ENCODE data around the gene INSYN1.

The INSYN1 gene

DNA sequence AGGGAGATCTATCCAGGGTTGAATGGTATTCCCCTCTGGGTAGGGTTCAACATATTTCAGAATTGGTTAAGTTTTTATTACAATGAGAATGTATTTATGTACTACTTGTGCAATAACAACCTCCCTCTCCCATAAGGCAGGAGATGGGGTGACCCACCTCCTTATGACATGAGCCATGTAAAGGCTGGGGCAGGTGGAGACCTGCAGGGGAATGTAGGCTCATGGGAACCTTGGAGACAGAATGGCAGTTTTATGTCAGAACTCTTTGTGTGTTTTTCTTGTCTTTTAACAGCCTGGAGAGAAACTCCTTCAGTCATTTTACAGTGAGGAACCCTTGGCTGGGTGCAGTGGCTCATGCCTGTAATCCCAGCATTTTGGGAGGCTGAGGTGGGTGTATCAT, 24.6 kb upstream of the INSYN1 start:
- no peak for DNase-seq (ENCODE audit: low read depth in 3 of 3, low spot score in 1 of 3)

DNA sequence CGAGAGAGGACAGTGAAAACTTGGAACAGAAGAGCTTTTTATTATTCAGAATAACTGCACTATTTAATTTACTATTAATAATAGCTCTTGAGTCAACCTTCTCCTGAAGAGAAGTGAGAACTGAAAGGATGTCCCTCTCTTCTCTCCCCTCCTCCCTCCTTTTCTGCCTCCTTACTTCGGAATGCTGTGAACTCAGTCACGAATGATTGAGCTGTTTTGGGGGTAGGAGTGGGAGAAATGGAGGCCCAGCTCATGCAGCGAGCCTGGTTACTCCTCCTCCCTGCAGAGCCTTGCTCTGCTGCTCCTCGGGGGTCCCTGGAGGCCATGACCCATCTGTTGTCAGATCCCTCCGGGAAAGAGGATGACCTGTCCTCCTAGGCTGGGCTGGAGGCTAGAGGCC, 20.3 kb upstream of the INSYN1 start:
- no peak for DNase-seq (ENCODE audit: low read depth in 3 of 3, low spot score in 1 of 3)

DNA sequence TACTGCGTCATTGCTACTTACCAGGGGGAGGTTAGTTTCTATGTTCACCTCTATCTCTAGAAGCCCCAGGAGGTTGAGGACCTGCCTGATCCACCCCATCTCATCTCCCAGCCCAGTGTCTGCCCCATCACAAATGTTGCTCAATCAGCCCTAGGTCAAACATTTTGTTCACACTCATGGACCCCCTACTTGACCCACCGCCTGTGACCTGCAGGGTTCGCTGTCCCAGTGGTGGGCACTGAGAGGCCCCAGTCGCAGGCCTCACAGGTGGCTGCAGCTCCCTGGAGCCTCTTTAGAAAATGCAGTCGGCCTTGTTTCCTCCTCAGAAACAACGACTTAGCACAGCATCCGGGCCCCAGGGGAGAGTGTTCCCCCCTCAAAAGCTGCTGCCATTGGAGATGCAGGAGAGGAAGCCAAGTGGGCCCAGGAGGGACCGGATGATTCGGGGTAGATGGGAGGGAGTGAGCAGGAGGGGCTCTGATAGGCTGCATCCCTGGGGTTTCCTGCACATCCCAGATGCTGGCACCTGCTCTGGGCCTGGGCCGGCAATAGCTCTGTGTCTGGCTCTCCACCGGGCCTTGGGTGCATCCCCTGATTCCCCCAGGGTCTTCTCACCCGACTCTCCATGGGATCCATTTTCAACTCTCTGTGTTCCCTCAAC, 18.4 kb upstream of the INSYN1 start:
- DNase-seq (ENCODE audit: low read depth in 3 of 3, low spot score in 1 of 3): no peak

DNA sequence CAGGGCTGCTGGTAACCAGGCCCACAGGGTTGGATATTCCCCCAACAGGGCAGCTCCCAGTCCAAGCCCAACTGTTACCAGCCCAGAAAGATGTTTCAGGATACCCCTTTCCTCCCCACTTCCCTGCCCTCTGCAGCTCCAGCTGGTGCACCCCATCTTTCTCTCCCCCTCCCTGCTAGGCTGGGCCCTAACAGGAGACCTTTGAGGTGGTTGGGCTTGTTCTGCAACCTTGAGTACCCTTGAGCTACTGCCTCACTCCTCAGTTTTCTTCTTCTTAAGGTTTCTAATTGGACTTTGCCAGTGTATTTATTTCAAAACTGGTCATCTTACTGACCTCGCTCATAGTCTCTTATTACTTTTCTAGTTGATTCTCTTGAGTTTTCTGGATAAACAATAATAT, 16.9 kb upstream of the INSYN1 start:
- DNase-seq (ENCODE audit: low read depth in 3 of 3, low spot score in 1 of 3): no peak

DNA sequence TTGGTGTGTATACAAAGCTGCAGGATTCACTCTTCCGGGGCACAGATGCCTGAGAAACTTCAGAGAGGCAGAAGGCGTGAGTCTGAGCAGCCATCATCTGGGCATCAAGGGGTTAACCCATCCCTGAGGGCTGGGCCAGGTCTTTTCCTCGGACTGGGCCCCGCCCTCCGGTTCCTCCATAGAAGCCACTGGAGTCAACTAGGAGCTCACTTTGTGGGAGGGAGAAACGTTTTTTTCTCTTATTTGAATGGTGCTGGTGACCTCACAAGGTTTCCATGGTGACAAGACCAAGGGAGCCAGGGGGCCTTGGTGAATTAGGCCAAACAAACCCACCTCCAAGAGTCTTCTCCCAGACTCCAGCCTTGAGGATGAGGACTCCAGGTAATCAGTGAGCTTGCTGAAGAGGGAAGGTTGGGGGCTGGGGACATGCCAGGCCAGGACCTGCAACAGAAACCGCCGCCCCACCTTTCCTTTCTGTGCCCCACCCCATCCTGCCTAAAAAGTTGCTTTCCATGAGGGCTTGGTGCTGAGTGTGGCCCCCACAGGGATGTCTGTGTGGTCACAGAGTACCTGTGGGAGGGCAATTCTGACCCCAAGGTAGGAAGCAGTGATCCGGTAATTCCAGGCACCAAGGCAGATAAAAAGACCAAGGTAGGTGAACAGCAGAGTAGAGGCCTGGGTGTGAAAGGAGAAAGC, 14.8 kb upstream of the INSYN1 start:
- DNase-seq (ENCODE audit: low read depth in 3 of 3, low spot score in 1 of 3): no peak

DNA sequence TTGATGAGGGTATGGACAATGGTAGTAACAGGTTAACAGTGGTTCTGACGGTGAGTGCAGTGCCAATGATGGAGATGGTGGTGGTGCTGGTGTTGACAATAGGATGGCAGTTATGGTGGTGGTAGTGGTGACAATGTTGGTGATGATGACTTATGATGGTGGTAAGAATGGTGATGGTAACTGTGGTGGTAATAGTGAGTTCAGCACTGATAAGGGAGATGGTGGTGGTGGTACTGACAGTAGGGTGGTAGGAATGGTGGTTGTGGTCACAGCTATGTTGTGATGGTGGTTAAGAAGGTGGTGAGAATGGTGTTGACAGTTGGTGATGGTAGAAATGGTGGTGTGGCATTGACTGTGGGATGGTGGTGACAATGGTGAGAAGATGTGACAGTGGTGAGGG, 13.4 kb upstream of the INSYN1 start:
- no peak for DNase-seq (ENCODE audit: low read depth in 3 of 3, low spot score in 1 of 3)

DNA sequence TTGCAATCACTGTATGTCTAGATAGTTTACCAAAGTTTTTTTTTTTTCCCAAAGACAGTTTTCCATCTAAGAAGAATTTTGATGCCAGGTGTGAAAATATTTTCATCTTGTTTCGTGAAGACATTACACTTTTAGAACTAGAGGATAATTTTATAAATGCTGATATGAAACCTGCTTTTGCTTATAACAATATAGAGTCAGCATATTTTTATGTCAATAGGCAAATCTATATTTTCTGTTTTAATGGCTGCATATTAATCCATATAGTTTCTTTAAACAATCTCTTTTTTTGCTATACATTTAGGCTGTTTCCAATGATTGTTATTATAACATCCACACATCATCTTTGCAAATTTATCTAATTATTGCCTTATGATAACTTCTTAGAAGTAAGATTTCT, 12.6 kb upstream of the INSYN1 start:
- no peak for DNase-seq (ENCODE audit: low read depth in 3 of 3, low spot score in 1 of 3)

DNA sequence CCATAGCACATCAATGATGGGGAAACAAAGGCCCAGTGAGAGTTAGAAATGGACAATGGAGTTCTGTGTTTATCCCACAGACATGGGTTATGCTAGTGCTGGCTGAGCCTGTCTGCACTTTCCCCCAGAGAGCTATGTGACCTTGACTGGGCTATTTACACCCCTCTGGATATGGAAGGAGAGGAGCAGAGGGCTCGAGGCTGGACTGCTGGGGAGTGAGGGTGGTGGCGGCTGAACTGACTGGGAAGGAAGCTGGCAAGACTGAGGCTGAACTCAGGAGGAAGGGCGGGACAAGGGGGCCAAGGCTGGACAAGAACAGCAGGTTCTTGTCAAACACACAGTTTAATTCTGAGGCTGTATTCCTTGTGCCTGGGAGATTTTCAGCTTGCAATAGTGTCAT, 10.8 kb upstream of the INSYN1 start:
- no peak for DNase-seq (ENCODE audit: low read depth in 3 of 3, low spot score in 1 of 3)

DNA sequence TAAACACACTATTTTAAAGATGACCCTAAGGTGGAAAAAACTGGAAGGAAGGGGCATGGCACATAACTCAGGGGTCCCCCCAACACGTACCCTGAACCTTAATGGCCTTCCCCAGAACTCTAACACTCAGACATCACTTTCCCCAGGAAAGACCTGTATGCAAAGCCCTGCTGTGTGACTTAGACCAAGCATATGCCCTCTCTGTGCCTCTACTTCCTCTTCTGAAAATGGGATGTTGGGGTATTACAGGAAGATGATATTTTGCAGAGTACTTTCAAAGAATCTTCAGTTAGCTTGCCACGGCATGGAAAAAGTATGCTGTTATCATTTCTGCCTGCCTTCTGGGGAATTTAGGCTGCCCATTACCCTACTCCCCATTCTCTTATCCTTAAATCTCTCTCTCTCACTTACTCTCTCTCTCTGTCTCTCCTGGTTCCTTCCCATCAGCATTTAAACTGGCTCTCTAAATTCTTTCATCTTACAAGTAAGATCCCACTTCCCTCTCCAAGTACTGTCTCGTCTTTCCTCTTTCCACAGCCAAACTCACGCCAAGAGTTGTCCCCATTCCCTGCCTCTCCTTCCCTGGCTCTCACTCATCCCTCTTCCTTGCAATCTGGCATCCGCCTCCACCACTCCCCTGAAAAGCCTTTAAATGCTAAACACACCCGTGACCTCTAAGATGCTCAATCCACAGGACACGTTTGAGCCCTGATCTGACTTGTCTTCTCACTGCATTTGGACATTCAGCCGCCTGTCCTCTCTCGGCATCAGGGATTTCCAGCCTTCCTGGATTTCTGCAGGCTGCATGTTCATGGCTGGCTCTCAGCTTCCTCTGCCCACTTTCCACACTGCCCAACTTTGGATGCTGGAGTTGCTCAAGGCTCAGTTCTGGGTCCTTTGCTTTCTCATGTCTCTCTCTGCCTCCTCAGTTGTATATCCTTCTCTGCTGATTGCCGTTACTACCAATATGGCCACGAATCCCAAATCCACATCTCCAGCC, 7.5 kb upstream of the INSYN1 start:
- no peak for DNase-seq (ENCODE audit: low read depth in 3 of 3, low spot score in 1 of 3)

DNA sequence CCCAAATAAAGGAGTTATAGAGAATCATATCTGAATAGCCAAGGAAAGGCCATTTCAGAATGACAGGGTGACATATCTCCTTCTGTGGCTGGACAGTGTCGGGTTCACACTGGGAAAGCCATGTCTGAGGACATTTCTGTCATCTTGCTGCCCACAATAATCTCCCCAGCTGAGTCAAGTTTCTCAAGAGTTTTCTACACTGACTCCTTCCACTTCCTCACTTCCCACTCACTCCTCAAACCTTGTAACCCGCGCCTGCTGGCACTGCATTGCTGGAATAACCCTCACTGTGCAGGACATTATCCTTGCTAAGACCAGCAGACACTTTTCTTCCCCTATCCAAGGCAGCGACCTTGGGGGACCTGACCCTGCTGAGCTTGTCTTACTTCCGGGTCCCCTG, 5.3 kb upstream of the INSYN1 start:
- DNase-seq (ENCODE audit: low read depth in 3 of 3, low spot score in 1 of 3): no peak

DNA sequence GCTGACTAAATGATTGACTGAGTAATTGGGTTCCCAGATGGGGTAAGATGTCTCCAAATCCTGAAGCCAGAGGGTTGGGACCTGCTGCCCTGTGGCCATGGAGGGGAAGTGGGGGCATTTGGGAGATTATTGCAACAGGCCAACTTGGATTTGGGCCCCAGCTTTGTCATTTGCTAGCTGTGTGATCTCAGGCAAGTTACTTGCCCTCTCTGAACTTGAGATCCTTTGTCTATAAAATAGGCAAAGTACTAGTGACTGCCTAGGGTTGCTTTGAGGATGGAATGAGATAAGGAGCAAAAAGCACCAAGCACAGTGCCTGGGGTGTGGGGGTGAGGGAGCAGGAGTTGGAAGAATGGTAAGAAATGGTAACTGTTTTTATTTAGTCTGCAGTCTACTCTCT, 4.4 kb upstream of the INSYN1 start:
- no peak for DNase-seq (ENCODE audit: low read depth in 3 of 3, low spot score in 1 of 3)

DNA sequence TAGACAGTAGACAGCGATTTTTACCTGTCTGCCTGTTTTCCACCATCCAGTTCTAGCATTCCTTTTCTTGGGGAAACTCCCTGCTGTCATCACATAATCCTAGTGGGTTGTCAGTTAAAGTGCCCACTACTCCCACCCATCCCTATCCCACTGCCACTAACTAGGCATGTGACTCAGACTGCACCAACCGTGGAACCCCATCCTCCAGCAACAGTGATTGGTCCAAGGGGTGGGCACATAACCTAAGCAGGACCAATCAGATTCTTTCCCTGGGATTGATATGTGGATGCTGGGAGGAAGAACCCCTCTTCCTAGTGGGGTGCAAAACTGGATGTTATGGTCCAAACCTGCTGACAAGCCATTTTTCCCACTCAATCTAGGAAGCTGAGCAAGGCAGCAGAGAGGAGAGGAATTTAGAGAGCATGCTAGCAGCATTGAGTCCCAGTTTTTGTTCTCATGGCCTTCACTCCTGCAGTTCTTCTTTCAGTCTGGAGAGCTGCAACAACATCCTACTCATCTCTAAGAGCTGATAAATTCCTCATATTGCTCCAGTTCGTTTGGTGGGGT, 3.9 kb upstream of the INSYN1 start:
- no peak for DNase-seq (ENCODE audit: low read depth in 3 of 3, low spot score in 1 of 3)

DNA sequence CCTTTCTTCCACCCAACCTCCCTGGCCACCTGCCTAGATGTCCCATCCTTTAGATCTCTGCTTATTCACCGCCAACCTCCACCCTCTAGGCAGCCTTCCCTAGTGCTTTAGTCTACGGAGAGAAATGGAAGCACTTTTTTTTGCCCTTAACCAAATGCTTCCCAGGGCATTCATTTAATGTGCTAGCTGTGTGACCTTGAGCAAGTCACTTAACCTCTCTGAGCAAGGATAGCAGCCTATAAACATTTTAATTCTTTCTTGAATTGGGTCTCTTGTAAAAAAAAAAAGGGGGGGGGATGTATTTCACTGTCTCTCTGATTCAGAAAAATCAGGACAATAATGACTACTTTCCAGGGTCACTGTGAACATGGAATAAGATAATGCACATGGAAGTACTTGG, 3.2 kb upstream of the INSYN1 start:
- no peak for DNase-seq (ENCODE audit: low read depth in 3 of 3, low spot score in 1 of 3)

DNA sequence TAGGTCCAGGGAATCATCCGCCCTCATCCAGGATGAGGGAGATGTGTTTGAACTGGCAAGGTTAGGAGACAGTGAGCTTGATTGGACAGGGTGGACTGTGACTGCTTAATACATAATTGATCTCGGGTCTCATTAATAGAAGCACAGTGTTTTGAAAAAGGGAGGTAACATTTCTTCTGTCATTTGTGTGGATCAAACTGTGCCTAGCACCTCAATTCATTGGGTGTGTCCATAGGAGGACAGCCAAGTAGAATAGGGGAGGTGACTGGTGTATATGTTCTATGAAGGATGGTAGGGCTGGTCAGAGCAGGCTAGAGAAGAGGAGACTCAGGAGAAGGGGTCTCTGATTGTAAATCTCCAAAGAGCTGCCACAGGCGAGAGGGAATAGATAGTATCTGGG, 2.8 kb upstream of the INSYN1 start:
- no peak for DNase-seq (ENCODE audit: low read depth in 3 of 3, low spot score in 1 of 3)

DNA sequence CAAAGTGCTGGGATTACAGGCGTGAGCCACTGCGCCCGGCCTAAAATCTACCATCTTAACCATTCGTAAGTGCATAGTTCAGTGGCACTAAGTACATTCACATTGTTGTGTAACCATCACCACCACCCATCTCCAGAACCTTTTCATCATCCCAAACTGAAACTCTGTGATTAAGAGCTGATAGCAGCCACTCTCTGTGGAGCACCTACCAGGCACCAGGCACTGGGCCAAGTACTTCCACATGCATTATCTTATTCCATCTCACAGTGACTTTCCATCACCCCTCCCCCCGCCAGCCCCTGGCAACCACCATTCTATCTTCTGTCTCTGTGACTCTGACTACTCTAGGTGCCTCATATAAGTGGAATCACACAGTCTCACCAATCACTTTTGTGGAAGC, 2.3 kb upstream of the INSYN1 start:
- no peak for DNase-seq (ENCODE audit: low read depth in 3 of 3, low spot score in 1 of 3)

DNA sequence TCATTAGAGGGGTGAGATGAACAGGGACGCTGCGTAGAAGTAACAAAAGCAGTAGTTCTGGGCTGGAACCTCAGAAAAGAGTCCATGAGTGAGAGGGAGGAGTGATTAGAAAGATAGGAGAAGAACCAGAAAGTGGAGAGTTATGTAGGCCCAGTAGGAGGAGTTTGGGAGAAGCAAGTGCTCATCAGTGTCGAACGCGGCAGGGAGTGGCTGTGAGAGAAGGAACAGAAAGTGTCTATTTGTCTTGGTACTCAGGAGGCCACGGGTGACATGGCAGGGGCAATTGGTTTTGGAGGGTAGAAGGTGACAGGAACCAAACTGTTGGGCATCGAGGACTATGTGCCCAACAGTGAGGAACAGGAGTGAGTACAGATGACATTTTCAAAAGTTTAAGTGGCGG, 1.3 kb upstream of the INSYN1 start:
- DNase-seq (ENCODE audit: low read depth in 3 of 3, low spot score in 1 of 3): no peak

DNA sequence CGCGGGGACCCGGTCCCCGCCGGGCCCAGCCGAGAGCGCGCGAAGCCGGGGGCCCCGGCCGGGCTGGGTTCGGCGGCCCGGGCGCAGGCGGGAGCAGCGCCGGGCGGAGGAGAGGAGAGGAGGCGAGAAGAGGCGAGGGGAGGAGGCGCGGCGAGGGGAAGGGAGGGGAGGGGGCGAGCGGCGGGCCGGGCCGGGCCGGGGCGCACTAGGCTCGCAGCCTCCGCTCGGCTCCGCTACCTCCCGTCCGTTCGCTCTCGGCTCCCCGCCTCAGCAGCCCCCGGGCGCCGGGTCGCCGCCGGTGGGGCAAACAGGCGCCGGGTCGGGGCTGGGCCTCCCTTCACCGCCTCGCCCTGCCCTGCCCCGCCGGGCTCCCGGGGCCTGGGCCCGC, 351 bp downstream of the INSYN1 start:
- no peak for DNase-seq (ENCODE audit: low read depth in 3 of 3, low spot score in 1 of 3)

DNA sequence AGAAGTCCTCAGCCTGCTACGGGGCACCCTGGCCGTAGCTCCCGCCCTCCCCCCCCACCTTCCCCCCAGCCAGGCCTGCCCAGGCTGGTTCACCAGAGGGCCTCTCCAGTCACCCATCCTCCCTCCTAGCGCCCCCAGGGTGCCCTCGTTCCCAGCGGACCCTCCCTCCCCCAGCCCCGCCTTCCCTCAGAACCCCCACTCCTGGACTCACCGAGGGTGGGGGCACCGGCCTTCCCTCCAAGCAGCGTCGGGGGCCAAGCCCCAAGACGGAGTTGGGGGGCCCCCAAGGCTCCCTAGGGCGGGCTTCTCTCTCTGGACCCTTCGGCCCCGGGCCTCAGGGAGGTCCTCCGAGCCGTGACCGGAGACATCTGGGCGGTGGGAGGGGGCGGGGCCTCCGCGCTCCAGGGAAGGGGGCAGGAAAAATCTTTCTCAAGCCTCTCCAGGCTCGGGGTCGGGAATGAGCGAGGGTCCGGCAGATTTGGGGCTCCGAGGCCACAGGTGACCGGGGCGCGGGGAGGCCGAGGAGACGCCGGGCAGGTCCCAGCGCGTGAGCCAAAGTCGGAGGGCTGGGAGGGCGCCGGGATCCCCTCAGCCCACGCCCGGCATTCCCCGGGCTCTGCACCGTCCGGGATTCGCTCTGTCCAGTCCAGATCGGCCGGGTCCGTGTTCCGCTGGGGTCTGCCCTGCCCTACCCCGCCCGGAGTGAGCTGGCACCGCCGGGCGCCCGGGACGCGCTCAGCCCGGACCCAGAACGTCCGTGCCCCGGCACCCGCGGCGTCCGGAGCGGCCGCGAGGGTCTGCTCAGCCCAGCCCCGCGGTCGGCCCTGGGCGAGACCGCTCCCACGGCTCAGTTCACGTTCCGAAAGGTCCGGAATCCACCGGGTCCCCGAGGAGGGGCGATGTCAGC, 999 bp downstream of the INSYN1 start:
- no peak for DNase-seq (ENCODE audit: low read depth in 3 of 3, low spot score in 1 of 3)

DNA sequence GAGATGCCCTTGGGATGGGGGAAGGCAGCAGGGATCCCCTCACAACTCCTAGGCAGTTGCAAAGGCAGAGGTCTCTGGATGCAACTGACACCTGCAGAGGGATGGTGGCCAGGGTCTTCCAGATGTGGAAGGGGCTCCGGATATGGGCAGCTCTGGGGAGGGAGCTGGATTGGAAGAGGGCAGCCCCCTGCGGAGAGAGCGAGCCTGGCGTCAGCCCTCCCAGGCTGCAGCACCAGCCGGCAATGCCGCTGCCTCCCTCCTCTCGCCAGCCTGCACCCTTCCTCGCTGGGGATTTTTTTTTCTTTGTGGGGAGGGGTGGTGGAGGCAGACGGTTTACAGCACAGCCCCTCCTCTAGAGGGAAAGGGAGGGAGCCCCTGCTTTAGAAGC, 1.6 kb downstream of the INSYN1 start:
- no peak for DNase-seq (ENCODE audit: low read depth in 3 of 3, low spot score in 1 of 3)

DNA sequence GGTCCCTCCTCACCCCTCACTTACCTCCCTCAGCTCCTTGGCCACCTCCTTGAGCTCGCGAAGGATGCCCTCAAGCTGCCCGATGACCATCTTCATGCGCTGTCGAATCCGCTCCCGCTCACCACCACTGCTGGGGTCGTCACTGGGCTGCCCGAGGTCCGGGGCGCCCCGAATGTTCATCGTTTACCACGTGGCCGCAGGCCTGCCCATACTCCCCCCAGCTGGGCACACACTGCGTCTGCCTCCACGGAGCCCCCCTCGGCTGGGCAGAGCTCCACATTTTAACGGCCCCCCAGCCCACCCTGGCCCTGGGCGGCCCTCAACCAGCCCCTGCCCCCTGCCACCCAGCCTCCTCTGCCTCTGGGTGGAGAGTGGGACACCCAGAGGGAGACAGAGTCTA, 2.2 kb downstream of the INSYN1 start:
- DNase-seq (ENCODE audit: low read depth in 3 of 3, low spot score in 1 of 3): no peak

DNA sequence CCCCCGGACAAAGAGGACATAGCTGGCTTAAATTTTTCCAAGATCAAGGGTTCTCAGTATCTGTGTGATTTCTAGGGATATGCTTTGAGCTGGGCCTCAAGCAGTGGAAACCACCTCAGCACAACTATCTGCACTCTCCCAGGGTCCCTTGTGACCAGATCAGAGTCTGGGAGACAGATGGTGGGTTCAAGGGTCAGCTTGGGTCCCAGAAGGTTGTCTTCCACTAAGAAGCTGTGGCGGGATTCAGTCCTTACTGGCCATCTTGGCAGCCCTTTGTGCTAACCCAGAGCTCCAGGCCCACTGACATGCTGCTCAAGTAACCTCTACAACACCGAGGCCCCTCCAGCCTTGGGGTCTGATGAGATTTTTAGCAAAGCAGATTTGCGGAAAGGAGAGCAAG, 2.7 kb downstream of the INSYN1 start:
- DNase-seq (ENCODE audit: low read depth in 3 of 3, low spot score in 1 of 3): no peak
